ENCODE measurements around the gene CCDC102B. TPM values are rescaled to one million over a fixed set of nuclear protein-coding genes. Genes with fewer than 3 reads are reported as not detected.

Gene CCDC102B
- total RNA-seq (ENCODE audit: low replicate concordance), result 3.1 and 27.8 TPM in 2 replicates

DNA sequence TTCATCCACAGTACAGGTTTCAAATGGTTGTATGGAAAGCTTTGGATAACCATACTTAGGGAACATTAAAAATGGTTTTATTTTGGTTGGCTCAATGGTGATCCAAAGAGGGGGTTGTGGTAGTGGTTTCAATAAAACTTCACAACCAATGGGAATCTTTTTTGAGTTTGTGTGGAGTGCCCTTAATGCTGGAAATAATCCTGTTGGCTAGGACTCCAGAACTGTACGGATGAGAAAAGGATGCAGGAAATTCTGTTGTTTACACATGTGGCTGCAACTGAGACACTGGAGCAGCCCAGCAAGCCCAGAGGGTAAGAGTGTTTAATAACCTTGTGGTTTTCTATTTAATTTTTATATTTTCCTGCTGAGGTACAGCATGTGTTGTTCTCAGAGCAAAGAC lies at the start of gene CCDC102B:
CCDC102B (plus strand) TSS at position 210 of the 400 bp plus-strand sequence. CDS start 38,684 bp downstream, outside the sequence.
- TF ChIP-seq, protein P1, sequence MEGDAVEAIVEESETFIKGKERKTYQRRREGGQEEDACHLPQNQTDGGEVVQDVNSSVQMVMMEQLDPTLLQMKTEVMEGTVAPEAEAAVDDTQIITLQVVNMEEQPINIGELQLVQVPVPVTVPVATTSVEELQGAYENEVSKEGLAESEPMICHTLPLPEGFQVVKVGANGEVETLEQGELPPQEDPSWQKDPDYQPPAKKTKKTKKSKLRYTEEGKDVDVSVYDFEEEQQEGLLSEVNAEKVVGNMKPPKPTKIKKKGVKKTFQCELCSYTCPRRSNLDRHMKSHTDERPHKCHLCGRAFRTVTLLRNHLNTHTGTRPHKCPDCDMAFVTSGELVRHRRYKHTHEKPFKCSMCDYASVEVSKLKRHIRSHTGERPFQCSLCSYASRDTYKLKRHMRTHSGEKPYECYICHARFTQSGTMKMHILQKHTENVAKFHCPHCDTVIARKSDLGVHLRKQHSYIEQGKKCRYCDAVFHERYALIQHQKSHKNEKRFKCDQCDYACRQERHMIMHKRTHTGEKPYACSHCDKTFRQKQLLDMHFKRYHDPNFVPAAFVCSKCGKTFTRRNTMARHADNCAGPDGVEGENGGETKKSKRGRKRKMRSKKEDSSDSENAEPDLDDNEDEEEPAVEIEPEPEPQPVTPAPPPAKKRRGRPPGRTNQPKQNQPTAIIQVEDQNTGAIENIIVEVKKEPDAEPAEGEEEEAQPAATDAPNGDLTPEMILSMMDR (IDR thresholded peaks at IDR 0.05; ENCODE audit: insufficient read depth, low read length), result no peak
- no peak within 1 kb of the TSS for H3K4me3 ChIP-seq (ENCODE audit: low read depth, low read length)
- peak; percentile 17 for DNase-seq (ENCODE audit: low read depth)

DNA sequence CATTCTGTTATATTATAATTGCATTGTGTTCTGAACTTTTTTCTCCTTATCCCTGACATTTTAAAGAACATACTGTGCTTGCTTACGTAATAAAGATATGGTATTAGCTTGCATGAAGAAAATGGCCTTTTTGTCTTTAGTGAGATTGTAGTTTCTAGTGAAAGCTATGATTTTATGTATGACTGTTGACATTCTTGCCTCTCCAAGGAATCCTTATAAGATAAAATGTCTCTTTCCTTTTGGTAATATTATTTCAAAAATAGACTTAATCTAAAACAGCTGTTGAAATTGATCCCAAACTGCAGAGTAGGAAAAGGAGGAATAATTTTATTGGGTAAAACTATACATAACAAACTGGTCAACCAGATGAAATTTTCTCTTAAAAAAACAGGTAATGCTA lies 40.8 kb upstream of the CCDC102B start:
- DNase-seq (ENCODE audit: low read depth), result peak; percentile 65
- TF ChIP-seq, protein P1 (IDR thresholded peaks at IDR 0.05; ENCODE audit: insufficient read depth, low read length), result no peak
- H3K4me3 ChIP-seq (ENCODE audit: low read depth, low read length), result no peak overlapping the region

DNA sequence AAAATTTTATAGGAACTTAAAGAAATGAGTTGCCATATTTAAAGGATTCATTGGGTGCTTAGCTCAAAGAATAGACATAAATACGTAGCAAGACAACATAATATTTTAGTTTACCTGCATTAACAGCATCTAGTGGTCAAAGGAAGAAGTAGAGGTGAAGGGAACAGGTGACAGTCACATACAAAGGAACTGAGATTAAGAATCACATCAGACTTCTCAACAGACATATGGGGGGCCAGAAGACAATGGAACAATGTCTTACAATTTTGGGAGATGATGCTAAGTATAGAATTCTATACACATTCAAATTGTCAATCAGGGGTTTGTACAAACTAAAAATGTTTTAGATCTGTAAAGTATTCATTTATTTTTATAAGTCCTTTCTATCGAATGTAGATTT lies 38.6 kb upstream of the CCDC102B start:
- TF ChIP-seq, protein P1 (IDR thresholded peaks at IDR 0.05; ENCODE audit: insufficient read depth, low read length), result no peak

DNA sequence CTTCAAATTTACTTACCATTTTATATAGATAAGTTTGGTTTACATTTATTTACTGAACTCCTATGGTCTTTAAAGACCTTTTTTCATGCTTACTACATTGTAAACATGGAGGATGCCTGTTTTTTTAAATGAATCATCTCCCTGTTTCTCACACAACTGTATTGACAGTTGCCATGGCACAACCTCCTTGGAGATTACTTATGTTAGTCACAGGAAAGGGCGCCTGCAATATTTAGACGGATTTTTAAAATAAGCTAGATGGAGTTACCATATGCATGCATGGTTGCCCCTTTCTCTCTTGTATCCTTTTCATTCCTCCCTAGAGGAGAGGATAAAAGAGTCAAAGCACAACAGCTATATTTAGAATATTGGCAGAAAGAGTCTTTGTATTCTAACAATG lies 34.8 kb upstream of the CCDC102B start:
- TF ChIP-seq, protein P1 (IDR thresholded peaks at IDR 0.05; ENCODE audit: insufficient read depth, low read length), result no peak

More for the DNA sequence above, 38.6 kb upstream of the CCDC102B start:
- DNase-seq (ENCODE audit: low read depth), result no peak
- H3K4me3 ChIP-seq (ENCODE audit: low read depth, low read length), result no peak overlapping the region

DNA sequence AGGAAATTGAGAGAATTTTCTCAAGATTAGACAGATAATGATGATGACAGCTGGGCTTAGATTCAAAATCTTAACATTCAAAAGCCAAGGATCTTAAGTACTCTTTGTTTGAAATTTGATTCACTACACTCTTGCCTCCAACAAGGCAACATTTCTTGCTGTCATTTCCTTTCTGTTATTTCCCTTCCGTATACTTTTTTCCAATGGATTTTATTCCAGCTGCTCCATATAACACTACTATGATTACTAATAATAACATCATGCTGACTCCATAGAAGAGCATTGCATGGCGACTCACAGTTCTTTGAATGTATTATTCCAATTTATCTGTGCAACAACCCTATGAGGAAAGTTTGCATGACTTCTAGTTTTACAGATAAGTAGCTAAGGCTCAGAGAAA lies 33.9 kb upstream of the CCDC102B start:
- no peak overlapping the region for H3K4me3 ChIP-seq (ENCODE audit: low read depth, low read length)
- TF ChIP-seq, protein P1 (IDR thresholded peaks at IDR 0.05; ENCODE audit: insufficient read depth, low read length), result no peak
- DNase-seq (ENCODE audit: low read depth), result peak; percentile 71

More for the DNA sequence above, 34.8 kb upstream of the CCDC102B start:
- no peak overlapping the region for H3K4me3 ChIP-seq (ENCODE audit: low read depth, low read length)
- DNase-seq (ENCODE audit: low read depth), result peak; percentile 27

DNA sequence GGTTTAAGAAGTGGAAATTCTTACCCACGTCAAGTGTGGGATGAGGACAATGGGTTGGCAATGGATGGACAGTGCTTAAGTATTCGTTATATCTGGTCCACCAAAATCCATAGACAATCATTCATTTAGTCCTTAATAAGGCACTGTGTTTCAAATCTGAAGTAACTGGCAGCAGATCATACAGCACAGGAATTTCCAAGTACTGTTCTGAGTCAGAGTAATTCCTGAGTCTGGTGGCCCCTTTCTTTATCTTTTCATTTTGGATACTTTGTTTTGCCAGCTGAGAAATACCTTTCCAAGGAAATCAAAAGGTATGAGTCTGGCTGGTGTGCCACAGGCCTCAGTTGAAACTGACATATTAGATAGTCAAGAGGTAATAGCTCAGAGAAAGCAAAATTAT lies 31.4 kb upstream of the CCDC102B start:
- TF ChIP-seq, protein P1 (IDR thresholded peaks at IDR 0.05; ENCODE audit: insufficient read depth, low read length), result no peak
- H3K4me3 ChIP-seq (ENCODE audit: low read depth, low read length), result no peak overlapping the region
- DNase-seq (ENCODE audit: low read depth), result peak; percentile 48

DNA sequence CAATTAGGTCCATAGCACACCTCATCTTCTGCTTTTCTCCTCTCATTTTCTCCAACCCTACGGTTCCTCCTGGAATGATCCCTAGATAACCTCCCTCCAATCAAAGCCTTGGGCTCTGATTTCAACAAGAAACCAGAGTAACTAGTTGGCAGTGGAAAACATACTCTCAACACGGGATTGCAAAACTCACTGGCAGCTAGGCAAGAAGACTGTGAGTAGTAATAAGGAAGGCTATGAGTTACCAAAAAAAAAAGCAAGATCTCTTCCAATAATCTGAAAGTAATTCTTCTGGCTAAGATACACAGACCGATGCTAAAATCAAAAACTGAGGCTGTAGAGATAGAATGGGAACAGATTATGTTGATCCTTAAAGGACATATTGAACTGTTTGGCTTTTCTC lies 28.4 kb upstream of the CCDC102B start:
- DNase-seq (ENCODE audit: low read depth), result peak; percentile 91
- H3K4me3 ChIP-seq (ENCODE audit: low read depth, low read length), result no peak overlapping the region
- TF ChIP-seq, protein P1 (IDR thresholded peaks at IDR 0.05; ENCODE audit: insufficient read depth, low read length), result no peak
